HG02970 (cell line): Measurements from ENCODE around the gene ACE.

Source experiments
- ATAC-seq: cut with Tn5 transposase; IDR thresholded peaks from one replicate; pipeline ENCODE4 v1.9.1; 2021; ENCODE audit warnings: mild to moderate bottlenecking, moderate library complexity, moderate number of reproducible peaks; ENCODE audit not compliant: unreplicated experiment, low FRiP score

The ACE gene

GRCh38 chr17:63512896-63513644 lies 36.2 kb downstream of the ACE start:
- ATAC-seq: no peak

GRCh38 chr17:63514477-63514876 lies 37.6 kb downstream of the ACE start:
- no peak for ATAC-seq

DNA sequence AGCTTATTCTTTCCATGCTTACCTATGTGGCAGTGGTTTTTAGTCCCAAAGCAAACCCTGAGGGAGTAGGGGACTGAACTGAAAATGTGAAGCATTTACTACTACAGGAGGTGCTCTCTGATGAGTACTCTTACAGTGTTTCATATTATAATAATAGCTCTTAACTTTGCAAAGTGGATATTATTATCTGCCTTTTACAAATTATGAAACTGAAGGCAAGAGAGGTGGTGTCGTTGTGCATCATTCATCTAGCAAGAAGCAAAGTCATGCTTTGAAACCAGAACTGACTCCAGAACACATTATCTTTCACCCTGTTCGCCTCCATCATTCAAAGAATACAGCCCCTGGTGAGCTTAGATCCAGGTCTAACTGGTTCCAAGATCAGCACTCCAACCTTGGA lies 38.1 kb downstream of the ACE start:
- ATAC-seq: no peak

GRCh38 chr17:63515426-63515825 lies 38.6 kb downstream of the ACE start:
- no peak for ATAC-seq

- no peak for ATAC-seq
Observed at GRCh38 chr17:63516910-63517824, 40.3 kb downstream of the ACE start.

DNA sequence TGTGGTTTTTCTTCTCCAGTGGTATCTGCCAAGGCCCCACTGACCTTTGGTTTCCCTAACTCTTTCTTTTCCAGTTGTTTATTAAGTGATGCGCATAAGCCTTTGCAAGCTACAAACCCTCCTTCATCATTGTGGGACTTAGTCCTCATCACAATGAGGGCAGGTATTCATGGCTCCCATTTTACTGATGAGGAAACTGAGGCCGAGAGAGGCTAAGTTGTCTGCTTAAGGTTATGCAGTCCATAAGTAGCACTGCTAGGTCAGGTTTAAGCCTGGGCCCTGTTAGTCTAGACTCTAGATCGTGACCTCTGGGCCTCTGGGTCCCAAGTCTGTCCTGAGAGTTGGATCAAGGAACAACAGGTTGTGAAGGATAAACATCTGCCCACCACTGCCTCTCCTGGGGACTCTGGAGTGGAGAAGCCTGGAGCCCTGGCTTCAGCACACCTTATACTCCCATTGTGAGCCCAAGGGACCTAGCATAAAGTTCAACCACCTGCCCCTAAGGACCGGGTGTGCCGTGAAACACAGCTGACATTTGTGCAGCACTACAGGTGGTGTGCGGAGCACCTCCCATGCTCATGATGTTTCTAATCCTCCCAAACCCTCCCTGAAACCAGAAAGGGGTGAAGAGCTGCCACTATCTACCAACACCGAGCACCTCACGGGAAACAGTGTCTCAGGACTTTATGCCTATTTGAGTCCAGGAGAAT lies 41.1 kb downstream of the ACE start:
- ATAC-seq: no peak

DNA sequence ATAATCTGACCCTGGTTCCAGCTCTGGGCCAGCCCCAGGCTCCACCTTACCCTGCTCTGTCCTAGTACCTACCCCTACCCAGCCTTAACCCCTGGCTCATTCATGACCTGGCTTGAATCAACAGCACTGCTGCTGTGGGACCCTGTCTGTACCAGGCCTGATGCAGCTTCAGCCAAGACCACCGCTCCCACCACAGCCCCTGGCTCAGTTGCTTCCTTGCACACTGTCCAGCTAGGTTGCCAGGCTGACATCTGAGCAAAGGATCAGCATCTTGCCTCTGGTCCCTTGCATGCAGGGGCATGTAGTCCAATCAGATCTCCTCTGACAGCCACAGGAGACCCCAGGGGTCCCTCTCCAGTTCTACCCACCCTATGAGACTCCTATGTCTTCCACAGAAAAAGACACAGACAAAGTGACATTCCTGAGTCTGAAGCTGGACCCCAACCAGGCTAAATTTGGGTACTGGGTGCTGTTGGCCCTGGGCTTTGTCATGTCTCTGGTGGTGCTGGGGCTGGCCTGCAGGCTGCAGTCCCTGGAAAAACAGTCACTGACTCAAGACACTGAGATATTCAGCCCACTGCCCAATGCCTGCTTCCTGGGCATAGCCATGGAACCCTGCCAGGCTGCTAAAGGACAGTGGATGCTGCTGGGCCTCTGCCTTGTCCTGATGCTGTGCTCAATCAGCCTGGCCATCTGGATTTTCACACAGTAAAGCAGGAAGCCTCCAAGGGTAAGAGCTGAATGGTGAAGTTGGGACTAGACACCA lies 42.4 kb downstream of the ACE start:
- no peak for ATAC-seq

- no peak for ATAC-seq
Observed at GRCh38 chr17:63519972-63520882, 43.4 kb downstream of the ACE start.

- ATAC-seq: no peak
Observed at GRCh38 chr17:63523253-63523855, 46.5 kb downstream of the ACE start, which contains the start of gene KCNH6. TSS of gene KCNH6 (plus strand) at chr17:63523358. CDS start at chr17:63523414, 56 bp downstream.

DNA sequence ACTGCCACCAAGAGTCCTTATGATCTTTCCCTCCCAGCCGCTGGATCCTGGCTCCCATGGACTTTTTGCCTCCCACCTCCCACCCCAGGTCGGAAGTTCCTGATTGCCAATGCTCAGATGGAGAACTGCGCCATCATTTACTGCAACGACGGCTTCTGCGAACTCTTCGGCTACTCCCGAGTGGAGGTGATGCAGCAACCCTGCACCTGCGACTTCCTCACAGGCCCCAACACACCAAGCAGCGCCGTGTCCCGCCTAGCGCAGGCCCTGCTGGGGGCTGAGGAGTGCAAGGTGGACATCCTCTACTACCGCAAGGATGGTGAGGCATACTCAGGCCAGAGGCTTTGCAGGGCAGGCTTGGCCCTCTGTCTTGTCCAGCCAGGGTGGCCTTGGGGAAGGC lies 47.2 kb downstream of the ACE start:
- ATAC-seq: no peak

DNA sequence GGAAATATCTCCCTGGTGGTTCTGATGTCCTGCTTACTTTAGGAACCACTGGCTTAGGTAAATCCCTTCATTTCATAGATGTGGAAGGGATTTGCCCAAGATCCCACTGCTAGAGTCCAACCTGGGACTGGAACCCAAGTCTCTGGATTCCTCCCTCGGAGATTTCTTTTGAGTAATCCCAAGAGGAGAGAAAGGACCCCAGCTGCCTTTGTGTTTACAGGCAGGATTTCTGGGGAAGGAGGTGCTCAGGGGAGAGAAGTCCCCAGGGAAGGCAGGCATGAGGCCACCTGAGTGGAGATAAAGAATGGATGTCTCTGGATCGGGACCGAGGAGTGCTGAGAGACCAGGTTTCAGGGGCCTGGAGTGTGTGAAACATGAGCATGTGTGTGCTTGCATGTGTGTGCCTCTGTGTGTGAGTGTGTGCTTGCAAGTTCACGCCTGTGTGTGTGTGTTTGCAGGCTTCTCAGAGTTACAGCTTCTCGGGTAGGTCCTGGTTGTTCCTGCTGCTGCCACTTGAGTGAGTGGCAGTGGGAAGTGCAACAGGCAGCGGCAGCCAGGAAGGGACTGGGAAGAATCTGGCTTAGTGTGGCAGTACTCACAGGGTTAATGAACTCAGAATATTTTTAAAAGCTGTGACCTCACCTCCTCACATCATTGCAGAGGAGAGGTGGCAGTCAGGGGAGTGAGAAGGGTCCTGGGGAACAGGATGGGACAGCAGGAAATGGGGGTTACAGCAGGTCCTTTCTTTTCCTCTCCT lies 48.5 kb downstream of the ACE start:
- no peak for ATAC-seq

GRCh38 chr17:63526861-63527260 lies 50.0 kb downstream of the ACE start:
- ATAC-seq: no peak

GRCh38 chr17:63528183-63528582 lies 51.3 kb downstream of the ACE start:
- no peak for ATAC-seq

DNA sequence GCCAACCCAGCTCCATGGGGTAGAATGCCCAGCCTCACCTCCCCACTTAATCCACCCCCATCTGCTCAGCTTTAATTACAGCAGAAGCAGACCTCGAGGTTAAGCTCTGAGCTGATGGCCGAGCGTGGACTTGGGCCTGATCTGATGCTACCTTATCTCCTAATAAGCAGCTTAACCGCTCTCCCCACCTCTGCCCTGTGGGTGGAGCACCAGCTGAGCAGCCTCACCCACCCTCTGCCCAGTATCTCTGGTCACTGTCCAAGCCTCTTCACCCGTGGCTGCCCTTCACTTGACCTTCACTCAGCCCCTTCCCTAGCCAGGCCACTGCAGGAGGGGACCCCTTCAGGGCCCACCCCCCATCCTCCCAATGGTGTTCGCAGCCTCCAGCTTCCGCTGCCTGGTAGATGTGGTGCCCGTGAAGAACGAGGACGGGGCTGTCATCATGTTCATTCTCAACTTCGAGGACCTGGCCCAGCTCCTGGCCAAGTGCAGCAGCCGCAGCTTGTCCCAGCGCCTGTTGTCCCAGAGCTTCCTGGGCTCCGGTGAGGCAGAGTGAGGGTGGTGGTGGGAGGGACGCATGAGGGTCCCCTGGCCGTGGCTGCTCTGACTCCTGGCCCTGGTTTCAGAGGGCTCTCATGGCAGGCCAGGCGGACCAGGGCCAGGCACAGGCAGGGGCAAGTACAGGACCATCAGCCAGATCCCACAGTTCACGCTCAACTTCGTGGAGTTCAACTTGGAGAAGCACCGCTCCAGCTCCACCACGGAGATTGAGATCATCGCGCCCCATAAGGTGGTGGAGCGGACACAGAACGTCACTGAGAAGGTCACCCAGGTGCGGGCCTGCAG lies 53.1 kb downstream of the ACE start:
- no peak for ATAC-seq

- ATAC-seq: no peak
Observed at GRCh38 chr17:63530557-63531021, 53.7 kb downstream of the ACE start.

DNA sequence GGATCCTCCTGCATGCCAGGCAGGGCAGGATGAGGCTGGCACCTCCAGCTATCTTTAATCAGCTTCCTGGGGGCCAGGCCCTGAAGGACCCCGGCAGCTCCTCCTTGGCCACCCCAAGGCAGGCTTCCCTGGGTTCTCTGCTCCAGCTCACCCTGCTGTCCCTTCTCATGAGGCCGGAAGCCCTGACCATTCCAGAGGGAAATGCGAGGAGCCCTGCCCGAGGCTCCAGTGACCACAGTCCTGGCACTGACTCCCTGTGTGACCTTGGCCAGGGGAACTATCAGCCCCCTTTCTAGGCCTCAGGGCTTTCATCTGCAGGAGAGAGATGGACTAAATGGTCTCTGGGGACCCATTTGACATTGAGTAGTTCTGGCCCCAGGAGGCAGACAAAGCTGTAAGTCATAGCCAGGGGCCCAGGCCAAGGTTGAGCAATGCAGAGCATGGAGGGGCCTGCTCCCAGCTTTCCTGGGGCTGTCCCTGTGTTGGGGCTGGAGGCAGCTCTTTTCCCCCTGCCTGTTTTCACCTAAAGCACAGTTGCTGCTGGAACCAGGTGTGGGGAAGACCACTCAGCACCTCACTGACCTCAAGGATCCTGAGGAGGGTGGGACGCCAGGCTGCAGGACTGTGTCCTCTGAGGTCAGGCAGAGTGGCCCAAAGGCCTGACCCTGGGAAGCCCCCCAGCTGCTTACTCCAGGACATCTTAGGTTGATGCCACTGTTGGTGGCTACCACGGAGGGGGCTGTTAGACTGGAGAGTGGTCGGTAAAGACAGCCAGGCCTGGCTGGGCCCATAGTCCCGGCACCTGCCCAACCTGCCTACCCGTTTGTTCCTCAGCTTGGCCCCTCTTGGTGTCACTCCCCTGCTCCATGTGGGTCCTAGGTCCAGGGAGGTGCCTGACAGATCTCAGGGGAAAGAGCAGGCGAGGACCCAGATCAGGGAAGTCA lies 54.4 kb downstream of the ACE start:
- ATAC-seq: no peak
